Activated CD4-positive, CD25-positive, alpha-beta regulatory T cell treated with anti-CD3 and anti-CD28 coated beads, Interleukin-2, amount 50 U/mL, for 16 hours (primary cell): ENCODE results near the gene UGT1A9.

Experiments
- DNase-seq: peaks from one replicate; pipeline ENCODE4 v3.0.0-alpha.2; 2020; ENCODE audit warnings: low read depth, low spot score

Gene UGT1A9

DNA sequence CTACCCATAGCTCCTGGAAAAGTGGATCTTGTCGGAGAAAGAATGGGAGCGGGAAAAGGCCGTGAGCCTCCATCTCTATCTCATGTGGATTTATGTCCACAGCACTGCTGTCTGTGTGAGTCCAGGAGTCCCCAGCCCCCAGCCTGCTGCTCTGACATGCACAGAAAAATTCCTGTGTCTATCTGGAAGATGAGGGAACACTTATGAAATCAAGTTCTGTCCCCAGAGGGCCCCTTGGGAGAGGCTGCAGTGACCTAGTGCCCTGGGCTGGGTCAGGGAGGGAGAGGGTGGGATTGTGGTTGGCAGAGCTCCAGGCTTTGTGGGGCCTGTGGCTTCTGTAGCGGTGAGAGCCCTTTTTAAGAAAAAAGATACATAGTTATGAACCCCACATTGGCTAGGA, 145.1 kb downstream of the UGT1A9 start:
- DNase-seq, result no peak

DNA sequence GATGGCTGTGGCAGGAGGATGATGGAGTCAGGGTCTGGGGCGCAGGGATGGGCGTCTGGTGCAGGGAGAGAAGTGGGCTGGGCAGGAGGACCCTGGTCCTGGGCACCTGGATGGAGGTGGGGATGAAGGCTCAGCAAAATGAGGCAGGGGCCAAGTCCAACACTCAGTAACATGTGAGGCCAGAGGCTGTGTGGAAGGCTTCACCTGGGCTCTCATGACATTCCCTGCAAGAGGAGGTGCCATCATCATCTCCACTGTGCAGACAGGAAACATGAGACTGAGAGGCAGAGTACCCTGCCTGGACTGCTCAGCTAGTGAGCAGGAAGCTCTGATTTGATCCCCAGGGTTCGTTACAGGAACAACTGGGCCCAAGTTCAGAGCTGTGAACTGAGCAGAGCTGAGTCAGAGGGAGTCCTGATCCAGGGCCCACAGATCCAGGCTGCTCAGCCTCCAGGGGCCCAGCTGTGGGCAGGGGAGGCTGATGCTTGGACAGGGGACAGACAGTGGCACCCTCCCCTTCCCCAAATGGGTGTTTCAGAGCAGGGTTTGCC, 145.7 kb downstream of the UGT1A9 start:
- no peak for DNase-seq

DNA sequence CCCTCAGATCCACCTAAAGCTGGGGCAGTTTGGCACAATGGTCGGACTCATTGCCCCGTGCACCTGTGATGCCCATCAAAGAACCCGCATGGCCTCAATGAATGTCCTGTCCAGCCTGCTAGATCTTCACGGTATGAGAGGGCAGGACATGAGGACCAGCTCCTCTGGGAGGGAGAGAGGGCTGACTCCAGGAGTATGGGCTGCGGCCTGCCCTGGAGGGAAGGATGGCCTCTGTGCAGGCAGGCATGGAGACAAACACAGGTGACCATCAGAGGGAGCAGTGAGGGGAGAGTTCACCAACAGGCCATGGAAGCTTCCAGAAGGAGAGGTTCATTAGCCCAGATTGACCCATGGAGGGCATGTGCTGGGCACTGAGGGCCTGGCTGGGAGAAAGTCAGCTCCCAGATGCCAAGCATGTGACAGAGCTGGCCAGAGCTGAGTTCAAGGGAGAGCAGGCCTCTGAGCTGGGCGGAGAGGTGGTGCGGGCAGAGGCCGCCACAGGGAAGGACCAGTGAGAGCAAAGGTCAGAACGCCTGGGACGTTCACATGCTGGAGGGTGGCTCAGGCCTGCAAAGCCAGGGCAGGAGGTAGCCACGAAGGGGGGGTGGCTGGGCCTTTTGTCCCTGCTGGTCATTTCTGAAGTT, 146.4 kb downstream of the UGT1A9 start:
- DNase-seq, result no peak

GRCh38 chr2:233818639-233819621, 147.2 kb downstream of the UGT1A9 start:
- no peak for DNase-seq

DNA sequence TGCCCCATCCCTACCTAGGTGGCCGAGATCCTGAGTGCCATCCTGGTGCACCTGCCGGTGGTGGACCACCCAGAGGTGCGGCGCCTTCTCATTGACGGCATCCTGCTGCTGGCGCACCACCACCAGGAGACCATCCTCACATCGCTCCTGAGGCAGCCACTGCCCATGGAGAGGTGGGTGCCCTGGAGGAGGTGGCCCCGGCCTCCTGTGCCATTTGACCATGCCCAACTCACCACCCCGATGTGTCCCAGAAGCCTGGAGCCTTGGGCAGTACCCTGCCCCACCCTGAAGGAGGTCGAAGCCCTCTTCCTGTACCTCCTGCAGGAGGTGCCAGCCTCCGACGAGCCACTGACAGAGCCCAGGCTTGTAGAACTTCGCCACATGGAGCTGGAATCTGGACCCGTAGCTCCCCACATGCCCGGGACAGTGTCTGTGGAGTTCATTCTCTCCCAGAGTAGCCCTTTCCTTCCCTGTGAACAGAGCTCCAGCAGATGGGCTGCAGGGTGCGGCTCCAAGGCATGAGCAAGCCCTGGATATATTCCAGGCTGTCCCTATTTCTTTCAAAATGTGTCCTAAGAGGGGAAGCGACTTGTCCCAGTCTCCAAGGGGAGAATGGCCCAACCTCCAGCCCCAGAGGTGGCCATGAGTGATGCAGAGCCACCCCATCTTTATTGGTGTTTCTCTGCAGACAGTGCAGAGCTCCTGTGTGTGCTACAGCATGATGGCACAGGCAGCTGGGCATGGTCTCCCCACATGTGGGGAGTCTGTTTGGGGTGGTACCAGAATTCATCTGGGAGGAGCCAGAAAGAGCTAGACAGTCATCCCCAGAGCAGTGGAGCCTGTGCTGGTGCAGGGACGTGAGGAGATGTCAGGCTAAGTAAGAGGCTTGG, 148.4 kb downstream of the UGT1A9 start:
- no peak for DNase-seq

DNA sequence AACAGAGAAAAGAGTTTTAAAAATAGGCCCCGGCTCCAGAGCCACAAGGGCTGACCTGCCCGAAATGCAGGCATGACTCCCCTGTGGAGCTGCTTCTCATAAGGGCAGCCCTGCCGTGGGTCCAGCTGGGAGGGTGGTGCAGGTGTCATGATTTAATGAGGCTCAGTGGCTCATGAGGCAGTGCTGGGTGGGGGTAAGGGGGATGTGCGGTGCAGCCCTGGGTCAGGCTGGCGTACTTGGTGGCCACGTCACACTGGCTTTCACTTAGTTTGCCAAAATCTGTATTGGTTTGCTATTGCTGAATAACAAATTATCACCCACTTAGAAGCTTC, 149.0 kb downstream of the UGT1A9 start:
- DNase-seq, result no peak

- DNase-seq, result no peak
These were observed 149.5 kb downstream of the UGT1A9 start for GRCh38 chr2:233821196-233821595.

GRCh38 chr2:233821709-233822100, 150.0 kb downstream of the UGT1A9 start:
- no peak for DNase-seq

GRCh38 chr2:233822101-233822771, 150.5 kb downstream of the UGT1A9 start:
- no peak for DNase-seq
